ENCODE measurements around the gene CFAP53.

The CFAP53 gene

GRCh38 chr18:50187659-50188058 lies 78.6 kb downstream of the CFAP53 start:
- TF ChIP-seq EZH2phosphoT487 (IDR thresholded peaks at IDR 0.05; ENCODE audit: low read depth), result no peak
- TF ChIP-seq CTCF (IDR thresholded peaks at IDR 0.05; ENCODE audit: low read depth, low read length), result peak; percentile 44
- Histone ChIP-seq H2AFZ (ENCODE audit: low read depth, low read length) (no peak overlapping the region), H4K20me1 (ENCODE audit: insufficient read depth, low read length) (no peaks in the 10 kb centered on the region), H3K27ac (ENCODE audit: low read length) (no peak overlapping the region), H3K9me3 (ENCODE audit: insufficient read depth, low read length) (no peaks in the 10 kb centered on the region), H3K4me1 (ENCODE audit: low read length) (peaks cover 45% of the 10 kb centered on the region), H3K27me3 (ENCODE audit: low read depth, low read length) (peaks cover 32% of the 10 kb centered on the region), H3K4me3 (ENCODE audit: low read length) (no peak overlapping the region), H3K79me2 (ENCODE audit: low read length) (no peaks in the 10 kb centered on the region), H3K9ac (ENCODE audit: low read length) (no peak overlapping the region), H3K36me3 (replicated peaks; ENCODE audit: low read depth, low read length) (no peaks in the 10 kb centered on the region), H3K4me2 (ENCODE audit: low read length) (no peak overlapping the region)

- Histone ChIP-seq H2AFZ (ENCODE audit: low read depth, low read length) (peak overlapping the region; percentile 11; the same call in 1 of the 2 replicates), H3K79me2 (ENCODE audit: low read length) (no peaks in the 10 kb centered on the region), H3K27ac (ENCODE audit: low read length) (peak overlapping the region; percentile 45), H3K4me2 (ENCODE audit: low read length) (peak overlapping the region; percentile 62), H4K20me1 (ENCODE audit: insufficient read depth, low read length) (no peaks in the 10 kb centered on the region), H3K9ac (ENCODE audit: low read length) (no peak overlapping the region; the same call in 1 of the 2 replicates), H3K36me3 (replicated peaks; ENCODE audit: low read depth, low read length) (no peaks in the 10 kb centered on the region), H3K9me3 (ENCODE audit: insufficient read depth, low read length) (no peaks in the 10 kb centered on the region), H3K27me3 (ENCODE audit: low read depth, low read length) (peaks cover 23% of the 10 kb centered on the region), H3K4me1 (ENCODE audit: low read length) (peaks cover 45% of the 10 kb centered on the region), H3K4me3 (ENCODE audit: low read length) (peak overlapping the region; percentile 18; the same call in 1 of the 2 replicates)
- TF ChIP-seq EZH2phosphoT487 (IDR thresholded peaks at IDR 0.05; ENCODE audit: low read depth) (no peak), CTCF (IDR thresholded peaks at IDR 0.05; ENCODE audit: low read depth, low read length) (no peak)
These were observed 79.9 kb downstream of the CFAP53 start for GRCh38 chr18:50186385-50186784.

- Histone ChIP-seq H3K4me1 (ENCODE audit: low read length) (peaks cover 34% of the 10 kb centered on the region), H3K36me3 (replicated peaks; ENCODE audit: low read depth, low read length) (no peaks in the 10 kb centered on the region), H3K4me2 (ENCODE audit: low read length) (no peak overlapping the region), H2AFZ (ENCODE audit: low read depth, low read length) (no peak overlapping the region), H3K27me3 (ENCODE audit: low read depth, low read length) (peaks cover 26% of the 10 kb centered on the region), H4K20me1 (ENCODE audit: insufficient read depth, low read length) (no peaks in the 10 kb centered on the region), H3K27ac (ENCODE audit: low read length) (no peak overlapping the region), H3K9me3 (ENCODE audit: insufficient read depth, low read length) (no peaks in the 10 kb centered on the region), H3K4me3 (ENCODE audit: low read length) (no peak overlapping the region), H3K79me2 (ENCODE audit: low read length) (no peaks in the 10 kb centered on the region), H3K9ac (ENCODE audit: low read length) (no peak overlapping the region)
- TF ChIP-seq CTCF (IDR thresholded peaks at IDR 0.05; ENCODE audit: low read depth, low read length) (no peak), EZH2phosphoT487 (IDR thresholded peaks at IDR 0.05; ENCODE audit: low read depth) (no peak)
These were observed 82.7 kb downstream of the CFAP53 start for GRCh38 chr18:50183556-50183955.

GRCh38 chr18:50182511-50182910 lies 83.8 kb downstream of the CFAP53 start:
- Histone ChIP-seq H3K9me3 (ENCODE audit: insufficient read depth, low read length) (no peaks in the 10 kb centered on the region), H3K4me3 (ENCODE audit: low read length) (no peak overlapping the region), H3K79me2 (ENCODE audit: low read length) (no peaks in the 10 kb centered on the region), H2AFZ (ENCODE audit: low read depth, low read length) (no peak overlapping the region), H3K9ac (ENCODE audit: low read length) (no peak overlapping the region), H3K27ac (ENCODE audit: low read length) (no peak overlapping the region), H3K4me2 (ENCODE audit: low read length) (no peak overlapping the region), H3K27me3 (ENCODE audit: low read depth, low read length) (peaks cover 37% of the 10 kb centered on the region), H3K4me1 (ENCODE audit: low read length) (peaks cover 33% of the 10 kb centered on the region), H3K36me3 (replicated peaks; ENCODE audit: low read depth, low read length) (no peaks in the 10 kb centered on the region), H4K20me1 (ENCODE audit: insufficient read depth, low read length) (no peaks in the 10 kb centered on the region)
- TF ChIP-seq CTCF (IDR thresholded peaks at IDR 0.05; ENCODE audit: low read depth, low read length) (no peak), EZH2phosphoT487 (IDR thresholded peaks at IDR 0.05; ENCODE audit: low read depth) (no peak)

Measured in OCI-LY3 (cell line).